GM19035 (cell line): ENCODE results near the gene OR6P1.

Source experiments
- ATAC-seq: cut with Tn5 transposase; IDR thresholded peaks from one replicate; pipeline ENCODE4 v1.9.1; 2021; ENCODE audit not compliant: unreplicated experiment

The OR6P1 gene, protein sequence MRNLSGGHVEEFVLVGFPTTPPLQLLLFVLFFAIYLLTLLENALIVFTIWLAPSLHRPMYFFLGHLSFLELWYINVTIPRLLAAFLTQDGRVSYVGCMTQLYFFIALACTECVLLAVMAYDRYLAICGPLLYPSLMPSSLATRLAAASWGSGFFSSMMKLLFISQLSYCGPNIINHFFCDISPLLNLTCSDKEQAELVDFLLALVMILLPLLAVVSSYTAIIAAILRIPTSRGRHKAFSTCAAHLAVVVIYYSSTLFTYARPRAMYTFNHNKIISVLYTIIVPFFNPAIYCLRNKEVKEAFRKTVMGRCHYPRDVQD

DNA sequence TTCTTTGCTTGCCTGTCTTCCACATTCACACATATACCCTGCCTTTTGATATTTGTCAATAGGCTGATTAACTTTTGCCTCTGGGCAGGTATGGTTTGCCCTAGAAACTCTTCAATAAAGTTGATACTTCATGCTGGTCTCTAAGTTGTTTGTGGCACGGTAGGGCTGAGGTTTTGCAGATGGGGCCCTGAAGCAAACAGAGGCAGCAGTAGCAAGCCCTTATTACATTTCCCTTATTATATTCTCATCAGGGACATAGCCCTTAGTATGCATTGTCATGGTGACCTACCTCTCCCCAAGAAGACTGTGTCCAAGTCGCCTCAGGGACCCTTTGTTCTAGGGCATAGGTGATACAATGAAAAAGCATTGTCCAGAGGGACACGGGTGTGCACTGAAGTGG is at the start of gene OR6P1:
Gene OR6P1 (minus strand): TSS at position 101 of the 400 bp plus-strand sequence. CDS start 6,976 bp downstream, outside the sequence.
- ATAC-seq, result no peak

GRCh38 chr1:158613764-158614163 is 43.4 kb upstream of the OR6P1 start:
- no peak for ATAC-seq

- ATAC-seq, result no peak
These were observed 41.5 kb upstream of the OR6P1 start for GRCh38 chr1:158611916-158612315.

DNA sequence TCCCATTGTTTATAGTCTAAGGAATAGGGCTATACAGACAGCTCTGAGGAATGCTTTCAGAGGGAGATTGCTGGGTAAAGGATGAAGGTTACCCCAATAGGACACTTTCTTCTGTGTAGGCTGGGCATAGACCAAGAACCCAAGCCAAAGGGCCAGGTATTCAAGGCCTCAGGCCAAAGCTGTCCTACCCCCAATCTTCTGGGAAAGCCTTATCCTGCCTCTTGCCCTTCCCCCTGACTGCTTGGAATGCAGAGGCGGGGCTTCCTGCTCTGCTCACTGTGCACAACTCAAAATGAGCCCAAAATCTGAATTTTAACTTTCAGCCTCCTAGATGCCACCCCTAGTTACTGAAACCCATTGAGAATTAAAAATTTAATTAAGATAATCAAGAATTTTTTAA is 36.9 kb upstream of the OR6P1 start:
- no peak for ATAC-seq

GRCh38 chr1:158604968-158605367 is 34.6 kb upstream of the OR6P1 start, which contains the start of gene OR10Z1:
Gene OR10Z1, plus strand, starts transcription at chr1:158605268. Its CDS starts 1,171 bp downstream, at chr1:158606439.
- no peak for ATAC-seq

DNA sequence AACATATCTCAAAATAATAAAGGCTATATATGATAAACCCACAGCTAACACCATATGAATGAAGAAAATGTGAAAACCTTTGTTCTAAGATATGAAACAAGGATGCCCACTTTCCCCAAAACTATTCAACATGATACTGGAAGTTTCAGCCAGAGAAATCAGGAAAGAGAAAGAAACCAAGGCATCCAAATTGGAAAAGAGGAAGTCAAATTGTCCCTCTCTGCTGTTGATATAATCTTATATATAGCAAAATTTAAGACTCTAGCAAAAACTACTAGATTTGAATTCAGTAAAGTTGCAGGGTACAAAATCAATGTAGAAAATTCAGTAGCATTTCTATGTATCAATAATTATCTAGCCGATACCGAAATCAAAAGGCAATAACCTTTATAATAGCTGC is 30.4 kb upstream of the OR6P1 start:
- ATAC-seq, result no peak

DNA sequence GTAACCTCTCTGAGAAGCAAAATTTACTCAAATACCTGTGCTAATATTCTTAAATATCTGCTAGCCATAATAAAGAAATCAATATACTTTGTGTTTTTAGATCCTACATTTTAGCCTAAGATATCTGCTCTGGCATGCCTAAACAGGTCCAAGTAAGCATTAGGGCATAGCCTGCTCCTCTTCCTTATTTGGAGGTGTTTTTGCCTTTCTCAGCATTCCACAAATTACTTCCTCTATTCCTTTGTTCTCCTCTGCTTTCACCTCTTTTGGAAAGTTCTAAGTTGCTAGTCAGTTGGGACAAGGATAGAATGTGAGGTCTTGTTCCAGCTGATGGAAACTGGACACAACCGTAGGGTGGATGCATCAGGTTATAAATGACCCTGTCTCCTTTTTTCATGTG is 16.6 kb upstream of the OR6P1 start:
- ATAC-seq, result no peak

GRCh38 chr1:158583962-158584361 is 13.6 kb upstream of the OR6P1 start:
- ATAC-seq, result no peak

- no peak for ATAC-seq
These were observed 9.4 kb upstream of the OR6P1 start, which contains the start of gene OR10X1 for GRCh38 chr1:158579733-158580132. Gene OR10X1, minus strand, starts transcription at chr1:158579899. Its CDS starts 0 bp downstream, at chr1:158579899.

DNA sequence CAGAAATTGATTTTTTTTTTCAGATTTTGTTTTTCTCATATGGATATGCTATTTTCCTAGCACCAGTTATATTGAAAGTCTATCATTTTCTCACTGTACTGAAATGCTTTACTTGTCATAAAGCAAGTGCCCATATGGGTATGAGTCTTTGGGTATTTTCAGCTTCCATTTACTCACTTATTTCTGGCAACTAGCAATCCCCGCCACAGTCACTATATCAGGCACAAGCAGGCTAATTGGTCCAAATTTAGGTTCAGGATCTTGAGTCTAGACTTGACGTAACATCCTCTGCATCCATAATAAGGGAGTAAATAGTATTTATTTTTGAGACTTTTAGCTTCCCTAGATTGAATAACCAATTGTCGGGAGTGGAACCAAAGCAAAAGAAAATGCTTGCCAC is 7.2 kb upstream of the OR6P1 start:
- no peak for ATAC-seq

DNA sequence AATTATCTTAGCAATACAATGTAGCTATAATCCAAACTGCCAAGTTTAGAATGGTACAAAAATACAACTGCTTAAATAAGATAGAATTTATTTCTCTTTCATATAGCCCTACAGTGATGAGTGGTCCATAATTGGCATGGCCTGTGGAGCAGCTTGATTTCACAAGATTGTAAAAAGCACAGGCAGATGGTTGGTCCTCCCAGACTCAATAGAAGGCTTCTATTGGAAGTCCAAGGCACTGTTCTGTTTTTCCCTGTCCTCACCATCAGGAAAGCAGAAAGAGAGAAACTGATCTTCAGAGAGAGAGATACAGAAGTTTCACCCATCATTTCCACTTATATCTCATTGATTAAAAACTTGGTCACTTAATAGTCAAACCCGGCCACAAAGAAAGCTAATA is 1.8 kb upstream of the OR6P1 start:
- no peak for ATAC-seq

DNA sequence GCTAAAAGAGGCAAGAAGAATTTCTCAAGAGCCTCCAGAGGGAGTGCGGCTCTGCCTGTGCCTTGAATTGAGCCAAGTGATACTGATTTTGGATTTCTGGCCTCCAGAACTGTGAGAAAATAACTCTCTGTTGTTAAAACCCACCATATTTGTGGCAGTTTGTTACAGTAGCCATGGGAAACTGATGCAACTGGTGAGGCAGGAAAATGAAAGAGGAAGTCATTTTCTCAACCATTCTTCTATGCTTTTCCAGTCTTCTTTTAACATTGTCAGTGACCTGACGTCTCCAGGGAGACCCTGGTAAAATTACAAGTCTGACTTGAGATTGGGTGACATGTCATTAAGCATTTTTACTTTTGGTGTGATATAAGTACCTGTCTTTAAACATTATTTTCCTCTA is 5.8 kb downstream of the OR6P1 start:
- ATAC-seq, result no peak

DNA sequence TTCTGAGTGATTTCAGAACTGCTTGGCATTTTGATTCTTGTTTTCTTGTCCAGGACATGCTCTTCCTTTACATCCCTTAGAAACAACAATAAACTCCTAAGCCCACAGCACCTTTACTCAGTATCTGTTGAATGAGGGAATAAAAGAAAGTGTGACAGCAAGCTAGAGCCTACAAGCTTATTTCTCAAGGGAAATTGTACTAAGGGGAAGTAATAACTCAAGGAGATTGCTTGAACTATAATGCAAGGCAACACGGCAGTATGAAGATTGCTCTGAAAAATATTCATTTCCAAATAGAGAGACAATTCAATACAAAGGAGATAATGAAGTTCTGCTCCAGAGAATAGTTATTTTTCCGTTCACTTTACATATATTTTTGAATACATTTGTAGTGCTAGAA is 6.5 kb downstream of the OR6P1 start:
- ATAC-seq, result no peak

GRCh38 chr1:158559696-158560095 is 10.7 kb downstream of the OR6P1 start:
- ATAC-seq, result no peak

GRCh38 chr1:158554352-158554751 is 16.0 kb downstream of the OR6P1 start, which contains the start of gene OR6Y1:
Gene OR6Y1, minus strand, starts transcription at chr1:158554405. Its CDS starts 6,300 bp downstream, at chr1:158548105.
- no peak for ATAC-seq

DNA sequence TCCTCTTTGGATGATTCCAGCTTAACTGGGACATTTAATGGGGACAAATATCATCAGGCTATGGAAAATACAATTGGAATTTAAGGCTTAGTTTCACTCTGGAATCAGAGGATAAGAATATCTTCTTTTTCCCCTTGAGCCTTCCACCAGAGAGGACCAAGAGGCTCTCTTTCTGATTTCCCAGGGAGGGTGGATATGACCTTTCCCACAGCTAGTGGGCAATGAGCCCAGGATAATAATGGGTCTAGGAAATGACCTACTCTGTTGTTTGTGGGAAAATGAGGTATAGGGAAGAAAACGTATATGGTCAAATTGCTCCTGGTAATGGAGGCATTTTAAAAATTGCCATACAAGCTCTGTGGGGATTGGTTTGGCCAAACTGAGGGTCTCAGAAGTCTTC is 18.1 kb downstream of the OR6P1 start:
- no peak for ATAC-seq

GRCh38 chr1:158547533-158547932 is 22.8 kb downstream of the OR6P1 start:
- no peak for ATAC-seq

- no peak for ATAC-seq
These were observed 32.8 kb downstream of the OR6P1 start for GRCh38 chr1:158537609-158538008.

DNA sequence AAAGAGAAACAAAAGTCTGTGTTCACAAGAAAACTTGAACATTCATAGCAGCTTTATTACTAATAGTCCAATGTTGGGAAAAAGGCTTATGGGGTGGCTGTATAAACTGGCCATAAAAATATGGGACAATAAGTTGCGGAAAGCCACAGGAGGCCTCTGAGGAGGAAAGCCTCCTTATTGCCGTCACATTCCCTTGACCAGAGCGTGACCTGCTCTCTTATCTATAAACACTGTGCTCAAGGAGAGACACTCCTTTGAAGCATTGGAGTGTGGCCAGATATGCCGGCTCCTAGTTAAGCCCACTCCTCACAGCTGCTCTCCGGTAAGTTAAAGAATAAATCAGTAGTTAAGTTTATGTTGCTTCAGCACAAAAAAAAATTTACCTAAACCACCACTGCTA is 35.9 kb downstream of the OR6P1 start:
- ATAC-seq, result no peak

DNA sequence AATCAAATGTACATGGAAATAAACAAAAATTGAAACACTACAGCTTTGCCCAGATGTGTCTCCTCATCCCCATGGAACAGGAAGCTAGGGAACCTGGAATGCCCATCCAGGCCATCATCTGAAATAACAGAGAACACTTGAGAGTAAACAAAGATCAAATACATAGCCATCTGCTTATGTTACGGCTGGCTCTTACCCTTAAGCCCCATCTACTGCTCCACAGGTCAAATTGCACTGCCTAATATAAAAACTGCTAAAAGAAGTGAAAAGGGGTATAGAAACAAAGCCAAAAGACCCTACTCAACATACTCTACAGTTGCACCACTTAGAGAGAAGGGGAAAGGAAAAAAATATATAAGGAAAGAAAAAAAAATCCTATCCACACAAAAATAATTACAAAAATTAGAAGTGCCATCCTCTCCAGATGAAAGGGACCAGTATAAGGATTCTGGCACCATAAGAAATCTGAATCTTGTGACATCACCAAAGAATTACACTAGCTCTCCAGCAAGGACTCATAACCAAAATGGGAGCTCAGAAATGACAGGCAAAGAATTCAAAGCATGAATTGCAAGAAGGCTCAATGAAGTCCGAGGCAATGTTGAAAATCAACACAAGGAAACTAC is 43.1 kb downstream of the OR6P1 start:
- ATAC-seq, result no peak

GRCh38 chr1:158521666-158522058 is 48.7 kb downstream of the OR6P1 start:
- no peak for ATAC-seq

GRCh38 chr1:158520955-158521665 is 49.3 kb downstream of the OR6P1 start:
- no peak for ATAC-seq
